Esophagus squamous epithelium (tissue), 5 donors: ENCODE results near the gene DNAJB13. TPM values are rescaled to one million over a fixed set of nuclear protein-coding genes. Genes with fewer than 3 reads are reported as not detected.
"Not testable (repeated sequence)": the region's sequence is repeated elsewhere in the genome, so short reads cannot be mapped to it uniquely, and the experiment has no call there.

Experiments used
- DNase-seq: peaks from one replicate; lab custom pipeline; 2025; lab: John Stamatoyannopoulos, UW
- H3K27ac ChIP-seq, 4 donors: fragments of 200-600 bp; sonication (generic); one replicate each; pipeline ENCODE4 v1.5.1; 2016 to 2019; ENCODE audit warnings: mild to moderate bottlenecking in 1 of 4
- H3K27me3 ChIP-seq, 4 donors: fragments of 200-600 bp; sonication (generic); 1 replicate in 3 of 4; 2 replicates in 1 of 4; pipeline versions ENCODE4 v1.5.1 to v1.6.0; 2017 to 2021; ENCODE audit warnings: antibody characterized with exemption in 1 of 4
- H3K36me3 ChIP-seq, 3 donors: fragments of 200-600 bp; sonication (generic); one replicate each; pipeline ENCODE4 v1.5.1; 2016 to 2019
- H3K4me1 ChIP-seq, 3 donors: fragments of 200-600 bp; sonication (generic); one replicate each; pipeline ENCODE4 v1.5.1; 2017 to 2019
- H3K4me3 ChIP-seq, 4 donors: fragments of 200-600 bp; sonication (generic); 1 replicate in 3 of 4; 2 replicates in 1 of 4; pipeline ENCODE4 v1.5.1; 2016 to 2019; ENCODE audit warnings: mild to moderate bottlenecking in 2 of 4, moderate library complexity in 1 of 4
- H3K9me3 ChIP-seq, 3 donors: fragments of 200-600 bp; sonication (generic); one replicate each; pipeline ENCODE4 v1.5.1; 2016 to 2019
- CTCF ChIP-seq, 6 experiments: fragments of 450-650 bp in 4 of 6; fragments of 200-600 bp in 2 of 6; sonication (generic) in 2 of 6; IDR thresholded peaks; one replicate each; pipeline ENCODE4 v1.5.1; 2016 to 2019; ENCODE audit warnings: antibody characterized with exemption in 6 of 6, mild to moderate bottlenecking in 4 of 6, moderate library complexity in 4 of 6
- POLR2A ChIP-seq, 4 donors: fragments of 450-650 bp; IDR thresholded peaks; one replicate each; pipeline ENCODE4 v1.6.1; 2017; ENCODE audit warnings: antibody characterized with exemption in 4 of 4, mild to moderate bottlenecking in 4 of 4, moderate library complexity in 3 of 4
- WGBS, 2 donors: methylation state at CpG; one replicate each; pipeline ENCODE4 v1.1.5; 2018; 5-methylcytosine and 5-hydroxymethylcytosine counted together
- intact Hi-C: fragments of 100-400 bp; cut with DNase I; formaldehyde crosslinking; loops from one replicate; pipeline ENCODE4 v1.15.0; 2022
- total RNA-seq, 4 donors: library from RNA; depleted of rRNA; stranded (reverse); fragments of >200 nt; gene quantifications; one replicate each; pipeline ENCODE4 v1.1.0, GENCODE V29; 2016
- donor health status: DM: yes; HTN: yes; CAD: no.

The DNAJB13 gene
- total RNA-seq, 4 donors from 2014 or later = not detected

DNA sequence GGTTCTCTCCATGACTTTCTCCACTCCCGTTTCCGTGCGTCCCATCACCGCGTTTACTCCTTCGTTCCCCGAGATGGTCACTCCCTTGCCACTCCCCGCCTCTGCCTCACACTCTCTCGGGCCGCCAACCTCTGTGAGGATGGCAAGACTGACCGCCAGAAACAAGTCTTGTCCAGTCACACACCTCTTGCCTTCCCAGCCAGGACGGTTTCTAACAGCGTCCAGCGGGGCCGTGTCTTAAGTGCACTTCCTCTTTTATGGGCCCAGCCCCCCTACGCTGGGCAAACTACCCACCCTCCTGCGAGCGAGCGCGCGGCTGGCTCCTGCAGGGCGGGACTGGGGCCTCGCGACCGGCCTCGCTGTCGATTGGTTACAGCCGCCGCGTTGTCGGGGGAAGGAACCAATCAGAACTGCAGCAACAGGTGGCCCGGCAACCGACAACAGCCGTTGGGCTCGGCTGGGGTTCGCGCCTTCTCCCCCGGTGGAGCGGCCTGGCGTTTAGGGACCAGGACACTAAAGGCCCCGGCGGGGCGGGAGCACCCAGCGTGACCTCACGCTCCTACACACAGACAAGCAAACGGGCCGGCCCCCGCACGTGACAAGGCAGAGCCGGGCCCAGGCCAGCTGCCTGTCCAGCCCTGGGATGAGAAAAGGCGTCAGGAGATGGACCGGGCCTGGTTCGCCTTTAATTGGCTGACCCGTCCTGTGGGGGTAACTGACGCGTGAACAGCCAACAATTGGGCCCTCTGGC lies 32.3 kb downstream of the DNAJB13 start:
- intact Hi-C loops = no loop called here
- 0% methylated on average over 13 to 15 of the region's 56 CpGs for WGBS, 2 donors
- H3K36me3 ChIP-seq = peaks cover 0 to 5% (median 0%) of the 10 kb centered on the region in 3 donors
- no peaks in the 10 kb centered on the region for H3K27me3 ChIP-seq
- peak overlapping the region; percentile 78 to 93 (median 88) for H3K27ac ChIP-seq
- TF ChIP-seq CTCF (IDR thresholded peaks at IDR 0.05) = no peak
- peak in 2 of 4 donors; percentile 51 to 73 for TF ChIP-seq POLR2A (IDR thresholded peaks at IDR 0.05)
- H3K4me3 ChIP-seq = peak overlapping the region; percentile 44 to 72 (median 62)
- peak; percentile 80 for DNase-seq
- peaks cover 6 to 61% (median 22%) of the 10 kb centered on the region in 3 donors for H3K4me1 ChIP-seq
- no peaks in the 10 kb centered on the region for H3K9me3 ChIP-seq

DNA sequence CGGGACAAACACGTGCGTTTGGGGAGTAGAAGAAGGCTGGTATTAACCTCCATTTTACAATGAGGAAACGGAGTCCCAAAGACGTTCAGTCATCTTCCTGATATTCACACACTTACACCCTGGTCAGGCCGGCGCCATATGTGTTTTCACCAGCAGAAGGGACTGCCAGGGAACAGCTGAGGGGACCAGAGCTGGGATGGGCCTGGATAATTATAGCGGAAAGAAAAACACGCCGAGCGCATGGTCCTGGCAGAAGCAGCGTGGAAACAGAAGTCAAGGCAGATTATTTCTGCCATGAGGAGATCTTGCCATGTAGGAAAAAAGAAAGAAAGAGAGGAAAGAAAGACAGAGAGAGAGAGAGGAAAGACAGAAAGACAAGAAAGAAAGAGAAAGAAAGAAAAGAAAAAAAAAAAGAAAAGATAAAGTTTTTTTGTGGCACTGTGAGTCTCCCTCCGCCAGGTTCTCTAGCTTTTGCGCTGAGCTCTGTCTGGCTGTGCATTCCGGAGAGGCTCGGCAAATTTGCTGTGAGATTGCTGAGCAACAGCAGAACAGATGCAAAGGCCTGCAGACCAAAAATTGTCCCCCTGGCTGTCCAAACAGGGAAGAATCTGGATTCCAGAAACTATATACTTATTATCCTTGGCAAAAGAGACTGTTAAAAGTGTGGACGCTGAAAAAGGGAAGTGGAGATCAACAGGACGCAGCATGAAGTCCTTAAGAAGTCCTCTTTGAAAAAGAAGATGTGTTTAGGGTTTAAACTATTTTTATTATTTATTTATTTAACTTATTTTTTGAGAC lies 33.1 kb downstream of the DNAJB13 start:
- Histone ChIP-seq H3K4me3 (peak overlapping the region; percentile 44 to 72 (median 62)), H3K27ac (peak overlapping the region; percentile 78 to 93 (median 88)), H3K36me3 (no peaks in the 10 kb centered on the region), H3K4me1 (peaks cover 6 to 54% (median 22%) of the 10 kb centered on the region in 3 donors), H3K9me3 (no peaks in the 10 kb centered on the region), H3K27me3 (no peaks in the 10 kb centered on the region)
- TF ChIP-seq POLR2A (IDR thresholded peaks at IDR 0.05) = no peak
- TF ChIP-seq CTCF (IDR thresholded peaks at IDR 0.05) = no peak
- WGBS, 2 donors = 55 to 56% methylated on average over 17 to 18 of the region's 18 CpGs
- intact Hi-C loops = no loop called here
- DNase-seq = no peak

- peaks cover 6 to 38% (median 17%) of the 10 kb centered on the region in 3 donors for H3K4me1 ChIP-seq
- WGBS, 2 donors = 94 to 99% methylated on average over 4 of the region's 4 CpGs
- DNase-seq, H3K4me3 ChIP-seq, intact Hi-C loops, H3K36me3 ChIP-seq, H3K27me3 ChIP-seq, H3K27ac ChIP-seq, H3K9me3 ChIP-seq: not testable (repeated sequence)
These were observed 34.8 kb downstream of the DNAJB13 start for GRCh38 chr11:73985661-73986060.

DNA sequence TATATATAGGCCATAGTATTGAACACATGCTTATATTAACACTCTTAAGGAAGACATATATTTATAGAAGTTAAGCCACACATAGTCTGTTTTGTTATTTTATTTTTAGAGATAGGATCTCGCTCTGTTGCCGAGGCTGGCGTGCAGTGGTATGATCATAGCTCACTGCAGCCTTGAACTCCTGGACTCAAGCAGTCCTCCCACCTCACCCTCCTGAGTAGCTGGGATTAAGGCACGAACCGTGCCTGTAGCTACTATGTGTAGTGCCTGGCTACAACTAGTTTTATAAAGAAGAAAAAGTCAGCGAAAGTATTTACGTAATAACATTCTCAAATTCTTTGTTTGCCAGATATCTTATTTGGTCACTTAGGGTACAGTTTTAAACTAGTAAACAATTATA lies 37.4 kb downstream of the DNAJB13 start:
- 82 to 84% methylated on average over 7 of the region's 7 CpGs for WGBS, 2 donors
- intact Hi-C loops = no loop called here
- no peak overlapping the region for H3K27ac ChIP-seq

GRCh38 chr11:73989156-73989555 lies 38.3 kb downstream of the DNAJB13 start:
- H3K36me3 ChIP-seq = no peaks in the 10 kb centered on the region
- no peak overlapping the region for H3K4me3 ChIP-seq
- WGBS, 2 donors = 88 to 91% methylated on average over 6 of the region's 6 CpGs
- TF ChIP-seq POLR2A (IDR thresholded peaks at IDR 0.05) = no peak
- peak in 1 of 6 experiments; percentile 16 for TF ChIP-seq CTCF (IDR thresholded peaks at IDR 0.05)
- peaks cover 0 to 3% (median 2%) of the 10 kb centered on the region in 3 donors for H3K4me1 ChIP-seq
- DNase-seq = no peak
- H3K9me3 ChIP-seq = no peaks in the 10 kb centered on the region
- intact Hi-C loops = no loop called here
- H3K27me3 ChIP-seq = no peaks in the 10 kb centered on the region
- no peak overlapping the region for H3K27ac ChIP-seq

More for the DNA sequence above, 37.4 kb downstream of the DNAJB13 start:
- H3K4me3 ChIP-seq = no peak overlapping the region
- no peak for TF ChIP-seq POLR2A (IDR thresholded peaks at IDR 0.05)
- no peak for TF ChIP-seq CTCF (IDR thresholded peaks at IDR 0.05)
- H3K9me3 ChIP-seq = no peaks in the 10 kb centered on the region
- peaks cover 6 to 12% (median 10%) of the 10 kb centered on the region in 3 donors for H3K4me1 ChIP-seq
- no peaks in the 10 kb centered on the region for H3K27me3 ChIP-seq
- no peak for DNase-seq
- no peaks in the 10 kb centered on the region for H3K36me3 ChIP-seq
